Measurements from ENCODE around the gene TRAPPC14. TPM values are rescaled to one million over a fixed set of nuclear protein-coding genes. Genes with fewer than 3 reads are reported as not detected.

TRAPPC14 gene
- total and polyA plus RNA-seq, 3 donors from 2014 or later: 57.5 to 78.7 (median 71.8) TPM

- Histone ChIP-seq H3K27ac (peak overlapping the region in 1 of 2 donors; percentile 39), H3K4me1 (peaks cover 5% of the 10 kb centered on the region), H3K27me3 (no peaks in the 10 kb centered on the region), H3K36me3 (ENCODE audit: low read depth, missing control alignments) (no peaks in the 10 kb centered on the region), H3K9me3 (no peaks in the 10 kb centered on the region), H3K4me3 (peak overlapping the region; percentile 49 to 62)
- no peak for DNase-seq
- no peak for TF ChIP-seq CTCF (IDR thresholded peaks at IDR 0.05)
- no peak for TF ChIP-seq POLR2A (IDR thresholded peaks at IDR 0.05)
- intact Hi-C loops (cut with DNase I; ENCODE audit: low total_unique reads): no loop called here
- WGBS, 2 donors: 42 to 49% methylated on average over 12 to 14 of the region's 14 CpGs
Measured at GRCh38 chr7:100176096-100177044, 17.8 kb upstream of the TRAPPC14 start.

DNA sequence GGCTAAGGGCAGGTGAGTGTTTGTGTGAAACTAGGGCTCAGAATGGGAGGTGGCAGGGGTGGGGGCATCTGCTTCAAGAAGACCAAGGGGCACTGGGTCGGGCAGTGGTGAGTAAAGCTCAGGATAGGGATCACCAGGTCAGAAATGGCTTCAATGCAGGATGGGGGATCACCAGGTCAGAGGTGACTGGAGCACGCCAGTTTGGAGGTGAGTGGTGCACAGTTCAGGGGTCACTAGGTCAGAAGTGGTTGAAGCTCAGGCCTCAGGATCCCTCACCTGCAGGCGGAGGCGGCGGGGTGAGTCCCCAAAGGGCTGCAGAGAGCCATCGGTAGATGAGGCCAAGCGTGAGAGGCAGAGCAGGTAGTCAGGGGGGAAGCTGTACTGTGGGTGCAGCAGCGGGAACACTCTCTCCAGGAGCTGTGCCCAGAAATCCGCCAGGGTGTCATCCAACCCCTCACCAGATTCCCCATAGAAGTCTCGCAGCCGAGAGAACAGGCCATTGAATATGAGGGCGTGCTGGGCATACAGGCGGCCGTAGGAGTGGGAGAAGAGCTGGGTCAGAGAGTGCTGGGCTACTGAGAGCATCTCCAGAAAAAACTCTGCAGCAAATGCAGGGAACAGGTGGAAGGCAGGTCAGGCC is 16.9 kb upstream of the TRAPPC14 start:
- Histone ChIP-seq H3K27me3 (no peaks in the 10 kb centered on the region), H3K36me3 (ENCODE audit: low read depth, missing control alignments) (no peaks in the 10 kb centered on the region), H3K27ac (no peak overlapping the region), H3K4me3 (no peak overlapping the region), H3K4me1 (peaks cover 5% of the 10 kb centered on the region), H3K9me3 (no peaks in the 10 kb centered on the region)
- intact Hi-C loops (cut with DNase I; ENCODE audit: low total_unique reads): no loop called here
- WGBS, 2 donors: 92 to 94% methylated on average over 14 of the region's 14 CpGs
- DNase-seq: no peak
- no peak for TF ChIP-seq POLR2A (IDR thresholded peaks at IDR 0.05)
- TF ChIP-seq CTCF (IDR thresholded peaks at IDR 0.05): no peak

DNA sequence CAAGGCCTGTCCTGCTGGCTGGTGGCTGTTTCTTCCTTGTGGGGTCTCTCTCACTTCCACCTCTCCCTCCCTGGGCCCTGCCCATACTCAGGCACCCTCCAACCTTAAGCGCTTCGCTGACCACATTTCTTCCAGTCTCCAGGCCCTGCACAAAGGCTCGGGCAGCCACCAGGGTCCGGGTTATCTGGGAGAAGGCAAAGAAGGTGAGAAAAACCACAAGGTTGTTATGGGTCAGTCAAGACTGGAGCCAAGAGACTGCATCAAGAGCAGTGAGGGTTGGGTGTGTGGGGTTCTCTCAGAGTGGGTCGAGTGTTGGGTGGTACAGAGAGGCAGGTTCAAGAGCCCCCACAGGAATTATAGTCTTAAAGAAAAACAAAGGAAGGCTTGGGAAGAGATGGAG is 16.1 kb upstream of the TRAPPC14 start:
- intact Hi-C loops (cut with DNase I; ENCODE audit: low total_unique reads): no loop called here
- no peak for TF ChIP-seq POLR2A (IDR thresholded peaks at IDR 0.05)
- TF ChIP-seq CTCF (IDR thresholded peaks at IDR 0.05): no peak
- WGBS, 2 donors: 92 to 95% methylated on average over 5 of the region's 5 CpGs
- H3K27ac ChIP-seq: no peak overlapping the region
- H3K4me3 ChIP-seq: no peak overlapping the region
- no peaks in the 10 kb centered on the region for H3K9me3 ChIP-seq
- DNase-seq: no peak
- no peaks in the 10 kb centered on the region for H3K36me3 ChIP-seq (ENCODE audit: low read depth, missing control alignments)
- H3K27me3 ChIP-seq: no peaks in the 10 kb centered on the region
- peaks cover 5% of the 10 kb centered on the region for H3K4me1 ChIP-seq

GRCh38 chr7:100173806-100174495 is 15.4 kb upstream of the TRAPPC14 start:
- intact Hi-C loops (cut with DNase I; ENCODE audit: low total_unique reads): no loop called here
- WGBS, 2 donors: 83 to 86% methylated on average over 5 to 11 of the region's 11 CpGs
- Histone ChIP-seq H3K36me3 (ENCODE audit: low read depth, missing control alignments) (no peaks in the 10 kb centered on the region), H3K27me3 (no peaks in the 10 kb centered on the region), H3K4me3 (no peak overlapping the region), H3K9me3 (no peaks in the 10 kb centered on the region), H3K27ac (no peak overlapping the region), H3K4me1 (peaks cover 8% of the 10 kb centered on the region)
- no peak for TF ChIP-seq POLR2A (IDR thresholded peaks at IDR 0.05)
- no peak for TF ChIP-seq CTCF (IDR thresholded peaks at IDR 0.05)
- DNase-seq: no peak
